HFF-Myc (cell line): ENCODE measurements around the gene ZNF385A.

ENCODE experiments used
- DNase-seq: peaks from one replicate; pipeline ENCODE4 v3.0.0-alpha.2; 2011; ENCODE audit warnings: low read depth; ENCODE audit errors: extremely low read depth
- H3K4me3 ChIP-seq: replicated peaks from 2 replicates; pipeline ENCODE4 v1.5.1; 2011; ENCODE audit warnings: low read depth, mild to moderate bottlenecking, control low read depth, low read length
- CTCF ChIP-seq: IDR thresholded peaks from 2 replicates; pipeline ENCODE4 v1.5.1; 2012; ENCODE audit warnings: mild to moderate bottlenecking, low read depth, low read length, control low read depth; ENCODE audit errors: missing control alignments

Gene ZNF385A

GRCh38 chr12:54398218-54398617, 13.7 kb upstream of the ZNF385A start:
- no peak for DNase-seq
- TF ChIP-seq CTCF, result no peak
- H3K4me3 ChIP-seq, result no peak overlapping the region

- TF ChIP-seq CTCF, result no peak
- DNase-seq, result no peak
- H3K4me3 ChIP-seq, result no peak overlapping the region
These were observed 12.6 kb upstream of the ZNF385A start for GRCh38 chr12:54397157-54397556.

- H3K4me3 ChIP-seq, result no peak overlapping the region
- DNase-seq, result no peak
- TF ChIP-seq CTCF, result no peak
These were observed 11.0 kb upstream of the ZNF385A start for GRCh38 chr12:54395545-54395944.

DNA sequence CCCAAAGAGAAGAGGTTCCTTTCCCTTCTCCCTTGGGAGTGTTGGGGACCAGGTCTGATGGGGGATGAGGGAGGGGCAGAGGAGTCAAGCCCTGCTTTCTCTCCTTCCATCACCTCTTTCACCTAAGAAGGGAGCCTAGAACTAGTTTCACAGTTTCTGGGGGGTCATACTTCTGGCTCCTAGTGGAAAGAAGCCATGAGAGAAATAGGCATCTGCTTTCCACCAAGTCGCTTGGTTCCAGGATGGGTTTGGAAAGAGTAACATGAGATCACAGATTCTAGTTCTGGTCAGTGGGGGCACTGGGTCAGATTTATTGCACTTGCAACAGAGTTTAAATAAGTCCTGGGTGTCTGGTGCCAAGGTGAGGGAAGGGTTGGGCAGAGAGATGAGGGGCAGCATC, 10.5 kb upstream of the ZNF385A start:
- H3K4me3 ChIP-seq, result no peak overlapping the region
- DNase-seq, result no peak
- no peak for TF ChIP-seq CTCF

- no peak overlapping the region for H3K4me3 ChIP-seq
- TF ChIP-seq CTCF, result peak; percentile 74
- no peak for DNase-seq
These were observed 9.8 kb upstream of the ZNF385A start for GRCh38 chr12:54394281-54394719.

GRCh38 chr12:54393743-54394142, 9.2 kb upstream of the ZNF385A start:
- H3K4me3 ChIP-seq, result no peak overlapping the region
- TF ChIP-seq CTCF, result no peak
- no peak for DNase-seq

DNA sequence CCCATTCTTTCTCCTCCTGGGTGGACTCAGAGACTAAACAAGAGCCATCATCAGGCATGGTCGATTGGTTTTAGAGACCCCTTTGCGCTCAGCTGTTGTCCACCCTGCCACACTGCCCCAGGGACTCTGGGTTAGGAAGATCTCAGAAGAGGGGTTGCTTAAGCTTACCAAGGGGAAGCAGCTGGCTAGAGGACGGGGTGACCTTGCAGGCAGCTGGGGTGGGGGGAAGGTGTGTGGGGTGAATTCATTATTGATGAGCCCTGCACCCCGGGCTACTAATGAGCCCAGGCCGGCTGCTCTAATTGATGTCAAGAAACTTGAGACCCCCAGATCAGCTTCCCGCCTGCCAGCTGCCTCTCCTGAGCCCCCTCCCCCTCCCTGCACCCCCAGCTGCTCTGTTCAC, 8.7 kb upstream of the ZNF385A start:
- no peak for TF ChIP-seq CTCF
- DNase-seq, result no peak
- H3K4me3 ChIP-seq, result no peak overlapping the region
